HFFc6 (cell line): Measurements from ENCODE around the gene GULP1. TPM values are rescaled to one million over a fixed set of nuclear protein-coding genes. Genes with fewer than 3 reads are reported as not detected.
"Not testable (repeated sequence)": the region's sequence is repeated elsewhere in the genome, so short reads cannot be mapped to it uniquely, and the experiment has no call there.

Source experiments
- DNase-seq: peaks from one replicate; pipeline ENCODE4 v3.0.0-alpha.2; 2018
- H3K27ac Mint-ChIP-seq: 2 replicates; pipeline ENCODE4 v1.8.0; 2020; ENCODE audit warnings: mild to moderate bottlenecking, mixed read lengths
- H3K27me3 Mint-ChIP-seq: 2 replicates; pipeline ENCODE4 v1.8.0; 2021; ENCODE audit warnings: mild to moderate bottlenecking, moderate library complexity, mixed read lengths; ENCODE audit not compliant: insufficient read depth
- H3K36me3 Mint-ChIP-seq: 2 replicates; pipeline ENCODE4 v1.8.0; 2021; ENCODE audit warnings: low read depth, mixed read lengths
- H3K4me1 Mint-ChIP-seq: 2 replicates; pipeline ENCODE4 v1.8.0; 2020; ENCODE audit warnings: low read depth, mixed read lengths
- H3K4me3 Mint-ChIP-seq: 2 replicates; pipeline ENCODE4 v1.8.0; 2020; ENCODE audit warnings: mild to moderate bottlenecking, moderate library complexity, mixed read lengths
- H3K9me3 Mint-ChIP-seq: 2 replicates; pipeline ENCODE4 v1.8.0; 2020; ENCODE audit warnings: mild to moderate bottlenecking, mixed read lengths
- total RNA-seq, 6 experiments: library from RNA; stranded (reverse); fragmentation: NEBNext Ultra II Directional; extraction: Animal tissue kit (Norgen Biotek cat#: 25700); gene quantifications; 2 replicates in 1 of 6; 3 replicates in 5 of 6; pipeline ENCODE4 v1.2.3, GENCODE V29; 2021
- TF ChIP-seq, protein P1 (sequence below): fragments of 200-600 bp; sonication (generic); IDR thresholded peaks from 2 replicates; pipeline ENCODE4 v1.5.0; 2021; ENCODE audit warnings: antibody characterized with exemption, mild to moderate bottlenecking

Gene GULP1
- total RNA-seq, 6 experiments from 2014 or later = 33.3 to 76.1 (median 63.9) TPM

DNA sequence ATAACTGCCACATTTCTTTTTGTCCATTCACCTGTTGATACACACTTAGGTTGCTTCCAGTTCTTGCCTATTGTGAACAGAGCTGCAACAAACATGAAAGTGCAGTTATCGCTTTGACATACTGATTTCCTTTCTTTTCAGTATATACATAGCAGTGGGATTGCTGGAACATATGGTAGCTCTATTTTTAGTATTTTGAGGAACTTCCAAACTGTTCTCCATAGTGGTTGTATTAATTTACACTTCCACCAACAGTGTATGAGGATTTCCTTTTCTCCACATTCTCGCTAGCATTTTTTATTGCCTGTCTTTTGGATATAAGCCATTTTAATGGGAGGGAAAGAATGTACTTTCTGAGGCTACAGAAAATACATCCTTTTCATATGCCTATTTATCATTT lies 167.4 kb downstream of the GULP1 start:
- Mint-ChIP-seq H3K4me1 (peaks cover 14% of the 10 kb centered on the region), H3K36me3 (peaks cover 13% of the 10 kb centered on the region), H3K27ac (no peak overlapping the region), H3K4me3 (no peak overlapping the region), H3K9me3 (no peaks in the 10 kb centered on the region), H3K27me3 (no peaks in the 10 kb centered on the region)
- no peak for DNase-seq
- TF ChIP-seq, protein P1, sequence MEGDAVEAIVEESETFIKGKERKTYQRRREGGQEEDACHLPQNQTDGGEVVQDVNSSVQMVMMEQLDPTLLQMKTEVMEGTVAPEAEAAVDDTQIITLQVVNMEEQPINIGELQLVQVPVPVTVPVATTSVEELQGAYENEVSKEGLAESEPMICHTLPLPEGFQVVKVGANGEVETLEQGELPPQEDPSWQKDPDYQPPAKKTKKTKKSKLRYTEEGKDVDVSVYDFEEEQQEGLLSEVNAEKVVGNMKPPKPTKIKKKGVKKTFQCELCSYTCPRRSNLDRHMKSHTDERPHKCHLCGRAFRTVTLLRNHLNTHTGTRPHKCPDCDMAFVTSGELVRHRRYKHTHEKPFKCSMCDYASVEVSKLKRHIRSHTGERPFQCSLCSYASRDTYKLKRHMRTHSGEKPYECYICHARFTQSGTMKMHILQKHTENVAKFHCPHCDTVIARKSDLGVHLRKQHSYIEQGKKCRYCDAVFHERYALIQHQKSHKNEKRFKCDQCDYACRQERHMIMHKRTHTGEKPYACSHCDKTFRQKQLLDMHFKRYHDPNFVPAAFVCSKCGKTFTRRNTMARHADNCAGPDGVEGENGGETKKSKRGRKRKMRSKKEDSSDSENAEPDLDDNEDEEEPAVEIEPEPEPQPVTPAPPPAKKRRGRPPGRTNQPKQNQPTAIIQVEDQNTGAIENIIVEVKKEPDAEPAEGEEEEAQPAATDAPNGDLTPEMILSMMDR = no peak

DNA sequence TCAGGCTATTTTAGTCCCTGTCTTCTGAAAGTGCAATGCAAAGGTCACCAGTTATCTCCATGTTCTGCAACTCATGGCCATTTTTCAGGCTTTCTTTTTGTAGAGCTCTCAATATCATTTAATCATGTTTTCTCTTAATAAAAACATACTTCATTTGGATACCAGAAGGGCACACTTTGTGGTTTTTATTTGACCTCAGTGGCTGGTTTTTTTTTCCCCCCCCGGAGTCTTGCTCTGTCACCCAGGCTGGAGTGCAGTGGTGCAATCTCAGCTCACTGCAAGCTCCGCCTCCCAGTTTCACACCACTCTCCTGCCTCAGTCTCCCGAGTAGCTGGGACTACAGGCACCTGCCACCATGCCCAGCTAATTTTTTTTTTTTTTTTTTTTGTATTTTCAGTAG lies 174.4 kb downstream of the GULP1 start:
- not testable (repeated sequence) for H3K27ac Mint-ChIP-seq, H3K4me3 Mint-ChIP-seq
- H3K36me3 Mint-ChIP-seq = peaks cover 17% of the 10 kb centered on the region

DNA sequence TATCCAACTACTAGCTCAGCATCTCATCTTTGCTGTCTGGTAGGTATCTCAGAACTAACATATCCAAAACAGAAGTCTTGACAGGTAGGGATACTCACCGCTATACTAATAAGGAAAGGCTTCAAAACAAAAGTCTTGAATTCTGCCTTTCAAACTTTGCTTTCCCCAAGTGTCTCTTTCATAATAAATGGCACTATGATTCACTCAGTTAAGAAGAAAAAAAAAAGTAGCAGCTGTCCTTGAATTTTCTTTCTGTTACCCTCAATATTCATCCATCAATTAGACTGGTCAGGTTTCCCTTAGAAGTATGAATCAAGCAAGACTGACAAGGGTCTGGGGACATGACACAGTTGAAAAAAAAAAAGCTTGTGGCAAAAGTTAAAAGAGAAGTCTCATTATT lies 175.1 kb downstream of the GULP1 start:
- DNase-seq = no peak
- H3K27me3 Mint-ChIP-seq = no peaks in the 10 kb centered on the region
- TF ChIP-seq, protein P1 = no peak
- H3K27ac Mint-ChIP-seq = no peak overlapping the region
- no peak overlapping the region for H3K4me3 Mint-ChIP-seq
- peaks cover 24% of the 10 kb centered on the region for H3K36me3 Mint-ChIP-seq
- peaks cover 11% of the 10 kb centered on the region for H3K4me1 Mint-ChIP-seq
- peaks cover 13% of the 10 kb centered on the region for H3K9me3 Mint-ChIP-seq

More for the DNA sequence above, 174.4 kb downstream of the GULP1 start:
- H3K4me1 Mint-ChIP-seq = peaks cover 11% of the 10 kb centered on the region
- H3K9me3 Mint-ChIP-seq, DNase-seq, H3K27me3 Mint-ChIP-seq: not testable (repeated sequence)

GRCh38 chr2:188471166-188471565 lies 179.5 kb downstream of the GULP1 start:
- H3K27ac Mint-ChIP-seq = no peak overlapping the region
- H3K4me3 Mint-ChIP-seq = no peak overlapping the region
- TF ChIP-seq, protein P1 = no peak
- DNase-seq = no peak
- peaks cover 1% of the 10 kb centered on the region for H3K27me3 Mint-ChIP-seq
- H3K4me1 Mint-ChIP-seq = peaks cover 27% of the 10 kb centered on the region
- peaks cover 13% of the 10 kb centered on the region for H3K9me3 Mint-ChIP-seq
- H3K36me3 Mint-ChIP-seq = peaks cover 31% of the 10 kb centered on the region

- H3K27ac Mint-ChIP-seq = no peak overlapping the region
- TF ChIP-seq, protein P1 = no peak
- H3K9me3 Mint-ChIP-seq = peaks cover 13% of the 10 kb centered on the region
- no peak overlapping the region for H3K4me3 Mint-ChIP-seq
- no peak for DNase-seq
- peaks cover 26% of the 10 kb centered on the region for H3K36me3 Mint-ChIP-seq
- peaks cover 1% of the 10 kb centered on the region for H3K27me3 Mint-ChIP-seq
- H3K4me1 Mint-ChIP-seq = peaks cover 29% of the 10 kb centered on the region
Measured at GRCh38 chr2:188473306-188473705, 181.6 kb downstream of the GULP1 start.

DNA sequence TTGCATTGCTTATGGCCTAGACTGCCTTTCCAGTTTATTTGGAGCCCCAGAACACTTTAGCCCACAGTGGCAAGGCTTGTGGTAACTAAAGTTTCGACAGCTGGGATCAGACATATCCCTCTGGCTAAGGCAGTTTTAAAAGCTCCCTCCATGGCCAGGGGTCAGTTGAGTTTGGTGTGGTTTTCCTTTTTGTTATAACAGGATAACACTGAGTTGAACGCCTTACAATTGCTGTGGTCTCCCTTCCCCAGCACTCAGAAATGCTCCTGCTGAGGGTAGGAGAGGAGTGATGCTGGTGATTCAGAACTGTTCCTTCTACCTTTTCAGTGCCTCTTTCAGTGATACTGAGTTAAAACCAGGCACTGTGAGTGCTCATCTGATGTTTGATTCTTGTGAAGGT lies 182.6 kb downstream of the GULP1 start:
- TF ChIP-seq, protein P1 = no peak
- H3K9me3 Mint-ChIP-seq = peaks cover 13% of the 10 kb centered on the region
- peaks cover 35% of the 10 kb centered on the region for H3K4me1 Mint-ChIP-seq
- no peak overlapping the region for H3K27ac Mint-ChIP-seq
- no peak overlapping the region for H3K4me3 Mint-ChIP-seq
- DNase-seq = no peak
- H3K36me3 Mint-ChIP-seq = peaks cover 26% of the 10 kb centered on the region
- peaks cover 1% of the 10 kb centered on the region for H3K27me3 Mint-ChIP-seq
